GM19023 (cell line): Measurements from ENCODE around the gene RAB44.

Experiments used
- ATAC-seq: cut with Tn5 transposase; IDR thresholded peaks from one replicate; pipeline ENCODE4 v1.9.1; 2021; ENCODE audit warnings: mild to moderate bottlenecking, moderate library complexity; ENCODE audit not compliant: unreplicated experiment

RAB44 gene

GRCh38 chr6:36728289-36729160 is 30.9 kb downstream of the RAB44 start:
- ATAC-seq, result no peak

- no peak for ATAC-seq
Measured at GRCh38 chr6:36729161-36729524, 31.5 kb downstream of the RAB44 start.

GRCh38 chr6:36730424-36731380 is 33.1 kb downstream of the RAB44 start:
- ATAC-seq, result no peak

- ATAC-seq, result no peak
Measured at GRCh38 chr6:36731622-36732310, 34.1 kb downstream of the RAB44 start.

GRCh38 chr6:36733300-36733699 is 35.7 kb downstream of the RAB44 start:
- ATAC-seq, result no peak

- ATAC-seq, result no peak
Measured at GRCh38 chr6:36734486-36735060, 36.9 kb downstream of the RAB44 start.

GRCh38 chr6:36735110-36736071 is 37.8 kb downstream of the RAB44 start:
- ATAC-seq, result no peak

GRCh38 chr6:36737043-36737785 is 39.6 kb downstream of the RAB44 start:
- ATAC-seq, result no peak

- no peak for ATAC-seq
Measured at GRCh38 chr6:36738108-36738507, 40.5 kb downstream of the RAB44 start.

- ATAC-seq, result no peak
Measured at GRCh38 chr6:36739947-36740817, 42.6 kb downstream of the RAB44 start.

GRCh38 chr6:36740818-36741179 is 43.2 kb downstream of the RAB44 start:
- no peak for ATAC-seq

- no peak for ATAC-seq
Measured at GRCh38 chr6:36742146-36742545, 44.5 kb downstream of the RAB44 start.

- ATAC-seq, result no peak
Measured at GRCh38 chr6:36743032-36743431, 45.4 kb downstream of the RAB44 start.

GRCh38 chr6:36743538-36744303 is 46.1 kb downstream of the RAB44 start:
- ATAC-seq, result no peak

- no peak for ATAC-seq
Measured at GRCh38 chr6:36744304-36744673, 46.7 kb downstream of the RAB44 start.

GRCh38 chr6:36745283-36745682 is 47.7 kb downstream of the RAB44 start:
- ATAC-seq, result no peak

GRCh38 chr6:36745836-36746235 is 48.2 kb downstream of the RAB44 start:
- no peak for ATAC-seq
